LNCAP (cell line): ENCODE results near the gene DIPK1C.

ENCODE experiments used
- CTCF ChIP-seq: fragments of 450-650 bp; IDR thresholded peaks from 2 replicates; pipeline ENCODE4 v1.5.1; 2017; ENCODE audit warnings: mild to moderate bottlenecking

The DIPK1C gene

DNA sequence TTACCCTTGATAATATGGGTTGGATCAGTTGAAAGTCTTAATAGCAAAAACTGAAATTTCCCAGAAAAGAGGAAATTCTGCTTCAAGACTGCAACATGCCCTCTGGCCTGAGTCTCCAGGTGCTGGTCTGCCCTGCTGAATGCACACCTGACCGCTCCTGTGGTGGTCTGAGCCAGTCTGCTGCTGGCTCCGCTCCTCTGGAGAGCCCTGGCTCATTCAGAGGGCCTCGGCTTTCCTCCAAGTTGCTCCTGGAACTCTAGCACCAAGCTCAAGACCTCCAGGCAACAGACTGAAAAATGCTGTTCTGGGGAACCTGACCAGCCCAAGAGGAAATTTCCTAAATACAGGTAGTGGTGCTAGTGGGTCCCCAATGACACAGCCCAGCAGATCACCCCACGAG lies 64.8 kb downstream of the DIPK1C start:
- TF ChIP-seq CTCF: no peak

GRCh38 chr18:74390900-74391299 lies 66.2 kb downstream of the DIPK1C start:
- no peak for TF ChIP-seq CTCF

GRCh38 chr18:74389991-74390390 lies 67.1 kb downstream of the DIPK1C start:
- TF ChIP-seq CTCF: no peak

- no peak for TF ChIP-seq CTCF
Measured at GRCh38 chr18:74389171-74389927, 67.8 kb downstream of the DIPK1C start.

- no peak for TF ChIP-seq CTCF
Measured at GRCh38 chr18:74388227-74388626, 68.9 kb downstream of the DIPK1C start.

DNA sequence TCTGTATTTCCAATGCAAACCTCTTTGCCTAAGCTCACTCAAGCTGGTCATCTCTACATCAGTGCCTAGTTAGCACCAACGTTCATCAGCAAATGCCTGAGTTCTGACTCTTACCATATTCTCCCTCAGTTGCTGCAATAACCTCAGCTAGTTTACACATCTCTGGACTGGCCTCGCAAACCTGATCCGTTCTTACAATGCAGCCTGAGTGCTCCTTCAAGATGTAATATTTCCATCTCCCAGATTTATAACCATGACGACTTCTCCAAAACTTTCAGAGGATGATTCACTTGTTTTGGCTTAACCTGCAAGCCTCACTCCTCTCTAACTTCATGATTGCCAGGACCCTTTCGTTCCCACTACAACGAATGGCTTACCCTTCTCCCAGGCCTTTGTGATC lies 69.7 kb downstream of the DIPK1C start:
- no peak for TF ChIP-seq CTCF
